Subcutaneous adipose tissue (tissue), 4 donors: ENCODE data around the gene EAPP. TPM values are rescaled to one million over a fixed set of nuclear protein-coding genes. Genes with fewer than 3 reads are reported as not detected.

ENCODE experiments used
- total RNA-seq, 4 donors: library from RNA; depleted of rRNA; stranded (reverse); fragments of >200 nt; gene quantifications; one replicate each; pipeline ENCODE4 v1.1.0, GENCODE V29; 2016
- TF ChIP-seq, protein P1 (sequence below): fragments of 450-650 bp; IDR thresholded peaks from one replicate; pipeline ENCODE4 v1.5.1; 2016; ENCODE audit warnings: low read depth, mild to moderate bottlenecking, control low read depth, antibody characterized with exemption, moderate library complexity

The EAPP gene
- total RNA-seq, 4 donors from 2014 or later = 28.8 to 60.2 (median 41.4) TPM

- TF ChIP-seq, protein P1, sequence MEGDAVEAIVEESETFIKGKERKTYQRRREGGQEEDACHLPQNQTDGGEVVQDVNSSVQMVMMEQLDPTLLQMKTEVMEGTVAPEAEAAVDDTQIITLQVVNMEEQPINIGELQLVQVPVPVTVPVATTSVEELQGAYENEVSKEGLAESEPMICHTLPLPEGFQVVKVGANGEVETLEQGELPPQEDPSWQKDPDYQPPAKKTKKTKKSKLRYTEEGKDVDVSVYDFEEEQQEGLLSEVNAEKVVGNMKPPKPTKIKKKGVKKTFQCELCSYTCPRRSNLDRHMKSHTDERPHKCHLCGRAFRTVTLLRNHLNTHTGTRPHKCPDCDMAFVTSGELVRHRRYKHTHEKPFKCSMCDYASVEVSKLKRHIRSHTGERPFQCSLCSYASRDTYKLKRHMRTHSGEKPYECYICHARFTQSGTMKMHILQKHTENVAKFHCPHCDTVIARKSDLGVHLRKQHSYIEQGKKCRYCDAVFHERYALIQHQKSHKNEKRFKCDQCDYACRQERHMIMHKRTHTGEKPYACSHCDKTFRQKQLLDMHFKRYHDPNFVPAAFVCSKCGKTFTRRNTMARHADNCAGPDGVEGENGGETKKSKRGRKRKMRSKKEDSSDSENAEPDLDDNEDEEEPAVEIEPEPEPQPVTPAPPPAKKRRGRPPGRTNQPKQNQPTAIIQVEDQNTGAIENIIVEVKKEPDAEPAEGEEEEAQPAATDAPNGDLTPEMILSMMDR = no peak
These were observed 42.6 kb downstream of the EAPP start for GRCh38 chr14:34496679-34497513.

- TF ChIP-seq, protein P1 = no peak
These were observed 43.4 kb downstream of the EAPP start for GRCh38 chr14:34496007-34496678.

DNA sequence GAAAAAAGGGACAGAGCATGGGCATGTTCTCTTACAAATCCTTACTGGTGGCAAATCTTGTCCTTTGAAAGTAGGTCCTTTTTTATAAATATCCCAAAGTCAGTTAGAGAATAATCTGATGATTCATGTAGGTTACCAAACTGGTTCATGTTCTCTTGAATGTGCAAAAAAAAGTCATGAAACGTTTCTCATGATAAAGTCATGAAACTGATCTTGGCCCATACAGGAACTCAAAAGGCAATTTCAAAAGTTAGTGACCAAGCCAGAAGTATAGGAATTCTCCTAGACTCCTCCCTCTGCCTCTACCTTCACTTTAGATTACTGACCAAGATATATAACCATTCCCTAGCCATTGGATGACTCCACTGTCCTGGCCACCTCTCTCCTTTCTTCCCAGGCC, 50.2 kb downstream of the EAPP start:
- TF ChIP-seq, protein P1 = no peak

GRCh38 chr14:34488528-34488927, 51.0 kb downstream of the EAPP start:
- TF ChIP-seq, protein P1 = no peak

DNA sequence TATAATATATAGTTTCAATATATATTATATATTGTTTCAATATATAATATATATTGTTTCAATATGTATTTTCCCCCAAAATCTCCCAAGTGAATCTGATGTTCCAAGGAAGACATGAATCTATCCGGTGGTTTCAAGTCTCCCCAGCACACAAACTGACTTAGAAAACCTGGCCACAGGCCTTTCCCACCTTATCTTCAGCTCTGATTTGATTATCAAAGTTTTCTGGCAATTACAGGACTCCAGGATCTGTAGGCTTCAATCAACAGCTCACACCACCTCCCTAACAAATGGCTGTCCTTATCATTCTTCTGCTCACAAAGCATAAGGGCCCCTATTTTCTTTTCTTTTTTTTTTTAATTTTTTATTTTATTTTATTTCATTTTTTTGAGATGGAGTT, 54.8 kb downstream of the EAPP start:
- TF ChIP-seq, protein P1 = no peak

DNA sequence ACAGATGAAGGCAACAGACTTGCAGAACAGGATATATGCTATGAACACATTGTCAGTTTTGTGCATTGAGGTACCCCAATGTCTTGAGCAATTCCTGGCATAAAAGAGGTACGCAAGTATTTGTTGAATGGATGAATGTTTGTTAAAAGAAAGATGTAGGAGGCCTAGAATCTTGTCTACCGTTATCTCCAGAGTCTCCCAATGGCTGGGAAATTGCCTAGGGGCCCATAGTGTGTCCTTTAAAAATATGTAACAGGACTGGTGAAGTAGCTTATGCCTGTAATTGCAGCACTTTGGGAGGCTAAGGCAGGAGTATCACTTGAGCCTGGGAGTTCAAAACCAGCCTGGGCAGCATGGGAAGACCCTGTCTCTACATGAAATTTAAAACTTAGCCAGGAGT, 57.0 kb downstream of the EAPP start:
- TF ChIP-seq, protein P1 = no peak

DNA sequence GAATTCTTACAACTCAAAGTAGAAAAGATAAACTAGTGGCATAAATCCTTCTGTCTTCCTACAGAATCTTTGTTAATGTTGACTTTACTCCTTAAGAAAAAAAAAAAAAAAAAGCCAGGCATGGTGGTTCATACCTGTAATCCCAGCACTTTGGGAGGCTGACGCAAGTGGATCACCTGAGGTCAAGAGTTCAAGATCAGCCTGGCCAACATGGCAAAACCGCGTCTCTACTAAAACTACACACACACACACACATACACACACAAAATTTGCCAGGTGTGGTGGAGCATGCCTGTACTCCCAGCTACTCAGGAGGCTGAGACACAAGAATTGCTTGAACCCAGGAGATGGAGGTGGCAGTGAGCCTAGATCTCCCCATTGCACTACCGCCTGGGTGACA, 59.8 kb downstream of the EAPP start:
- TF ChIP-seq, protein P1 = no peak
